Kidney tubule cell (primary cell): Measurements from ENCODE around the gene SRGAP1.
A peak's percentile ranks its signal among the peaks of the same experiment; 100 is the strongest.

Experiments
- DNase-seq: peaks from one replicate; pipeline ENCODE4 v3.0.0-alpha.2; 2018; ENCODE audit warnings: low spot score

Gene SRGAP1

GRCh38 chr12:63844391-63845341 lies at the start of gene SRGAP1:
SRGAP1 (plus strand) TSS chr12:63844700; CDS start chr12:63844817, 117 bp downstream.
- DNase-seq, result peak; percentile 73

- no peak for DNase-seq
Measured at GRCh38 chr12:63795032-63795687, 49.3 kb upstream of the SRGAP1 start.

GRCh38 chr12:63795944-63796343 lies 48.6 kb upstream of the SRGAP1 start:
- no peak for DNase-seq

GRCh38 chr12:63802012-63802608 lies 42.4 kb upstream of the SRGAP1 start:
- DNase-seq, result peak; percentile 42

- DNase-seq, result no peak
Measured at GRCh38 chr12:63804746-63805145, 39.8 kb upstream of the SRGAP1 start.

- DNase-seq, result no peak
Measured at GRCh38 chr12:63805704-63806672, 38.5 kb upstream of the SRGAP1 start.

GRCh38 chr12:63808631-63809030 lies 35.9 kb upstream of the SRGAP1 start:
- DNase-seq, result no peak

GRCh38 chr12:63809566-63809965 lies 34.9 kb upstream of the SRGAP1 start:
- no peak for DNase-seq

GRCh38 chr12:63811334-63811733 lies 33.2 kb upstream of the SRGAP1 start:
- DNase-seq, result no peak

GRCh38 chr12:63811755-63812154 lies 32.7 kb upstream of the SRGAP1 start:
- no peak for DNase-seq

- DNase-seq, result no peak
Measured at GRCh38 chr12:63814146-63814772, 30.2 kb upstream of the SRGAP1 start.

- DNase-seq, result no peak
Measured at GRCh38 chr12:63815482-63815852, 29.0 kb upstream of the SRGAP1 start.

- DNase-seq, result no peak
Measured at GRCh38 chr12:63816031-63816430, 28.5 kb upstream of the SRGAP1 start.

GRCh38 chr12:63820427-63820826 lies 24.1 kb upstream of the SRGAP1 start:
- DNase-seq, result no peak

GRCh38 chr12:63821781-63822251 lies 22.7 kb upstream of the SRGAP1 start:
- DNase-seq, result peak; percentile 13

- DNase-seq, result peak; percentile 14
Measured at GRCh38 chr12:63822352-63822751, 22.1 kb upstream of the SRGAP1 start.

- DNase-seq, result no peak
Measured at GRCh38 chr12:63823040-63823439, 21.5 kb upstream of the SRGAP1 start.

GRCh38 chr12:63826006-63826585 lies 18.4 kb upstream of the SRGAP1 start:
- peak; percentile 65 for DNase-seq

- DNase-seq, result no peak
Measured at GRCh38 chr12:63828867-63829266, 15.6 kb upstream of the SRGAP1 start.

GRCh38 chr12:63836046-63836445 lies 8.5 kb upstream of the SRGAP1 start:
- DNase-seq, result no peak

GRCh38 chr12:63836936-63837335 lies 7.6 kb upstream of the SRGAP1 start:
- no peak for DNase-seq
